Epithelial cell of esophagus (primary cell): ENCODE results near the gene PCBP3.

Source experiments
- DNase-seq: peaks from one replicate; pipeline ENCODE4 v3.0.0; 2010; ENCODE audit warnings: low read depth
- H3K4me3 ChIP-seq: 2 replicates; pipeline ENCODE4 v1.5.1; 2011; ENCODE audit warnings: mild to moderate bottlenecking, low read length, control low read depth
- CTCF ChIP-seq: IDR thresholded peaks from 2 replicates; pipeline ENCODE4 v1.5.1; 2011; ENCODE audit warnings: low read depth, mild to moderate bottlenecking, low read length, control low read depth, inconsistent platforms; ENCODE audit not compliant: insufficient read depth; ENCODE audit errors: missing control alignments

Gene PCBP3

GRCh38 chr21:45938811-45939520 is 295.4 kb downstream of the PCBP3 start:
- no peak for DNase-seq

GRCh38 chr21:45939521-45940045 is 296.1 kb downstream of the PCBP3 start:
- no peak for TF ChIP-seq CTCF
- no peak overlapping the region for H3K4me3 ChIP-seq
- no peak for DNase-seq

More at GRCh38 chr21:45938811-45939520, 295.4 kb downstream of the PCBP3 start:
- TF ChIP-seq CTCF = no peak
- no peak overlapping the region for H3K4me3 ChIP-seq

GRCh38 chr21:45940091-45940490 is 296.6 kb downstream of the PCBP3 start:
- TF ChIP-seq CTCF = no peak
- no peak overlapping the region for H3K4me3 ChIP-seq
- no peak for DNase-seq

GRCh38 chr21:45940621-45941337 is 297.3 kb downstream of the PCBP3 start:
- DNase-seq = no peak
- no peak overlapping the region for H3K4me3 ChIP-seq
- no peak for TF ChIP-seq CTCF

- no peak for TF ChIP-seq CTCF
- DNase-seq = no peak
- no peak overlapping the region for H3K4me3 ChIP-seq
Measured at GRCh38 chr21:45941338-45941710, 297.8 kb downstream of the PCBP3 start.

GRCh38 chr21:45941717-45942546 is 298.4 kb downstream of the PCBP3 start:
- no peak overlapping the region for H3K4me3 ChIP-seq
- no peak for DNase-seq
- no peak for TF ChIP-seq CTCF
